GM20000 (cell line): ENCODE data around the gene EVC2.

Experiments used
- DNase-seq: peaks from one replicate; pipeline ENCODE4 v3.0.0; 2012; ENCODE audit warnings: low spot score
- TF ChIP-seq, protein P1 (sequence below): IDR thresholded peaks from 2 replicates; pipeline ENCODE4 v1.5.1; 2012; ENCODE audit warnings: mild to moderate bottlenecking, control low read depth; ENCODE audit errors: extremely low read depth, missing control alignments

Gene EVC2

DNA sequence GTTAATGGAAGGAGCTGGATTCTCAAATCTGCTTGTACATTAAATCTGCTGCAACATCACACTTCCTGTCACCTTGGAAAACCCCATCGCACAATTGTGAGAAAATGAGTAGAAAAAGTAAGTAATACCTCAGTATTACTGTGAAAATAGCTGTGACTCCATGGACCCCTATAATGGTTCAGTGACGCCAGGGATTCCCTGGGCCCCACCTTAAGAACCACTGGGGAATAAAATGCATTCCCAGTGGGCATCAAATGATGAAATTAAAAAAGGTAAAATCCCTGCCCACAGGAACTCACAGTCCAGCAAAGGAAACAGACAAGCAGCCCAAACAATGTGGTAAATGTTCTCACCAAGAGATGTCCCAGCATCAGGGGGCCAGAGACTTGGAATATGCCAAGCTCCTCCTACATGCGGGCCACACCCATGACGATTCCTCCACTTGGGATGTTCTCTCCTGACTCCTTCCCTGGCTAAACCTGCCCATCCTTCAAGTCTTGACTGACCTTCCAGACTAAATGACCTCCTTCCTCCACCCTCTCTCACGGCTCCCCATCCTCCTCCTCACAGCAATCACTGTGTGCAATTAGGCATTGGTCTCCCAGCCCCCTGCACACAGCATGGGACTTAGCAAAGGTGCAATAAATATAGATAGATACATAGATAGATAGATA lies 2.6 kb downstream of the EVC2 start:
- TF ChIP-seq, protein P1, sequence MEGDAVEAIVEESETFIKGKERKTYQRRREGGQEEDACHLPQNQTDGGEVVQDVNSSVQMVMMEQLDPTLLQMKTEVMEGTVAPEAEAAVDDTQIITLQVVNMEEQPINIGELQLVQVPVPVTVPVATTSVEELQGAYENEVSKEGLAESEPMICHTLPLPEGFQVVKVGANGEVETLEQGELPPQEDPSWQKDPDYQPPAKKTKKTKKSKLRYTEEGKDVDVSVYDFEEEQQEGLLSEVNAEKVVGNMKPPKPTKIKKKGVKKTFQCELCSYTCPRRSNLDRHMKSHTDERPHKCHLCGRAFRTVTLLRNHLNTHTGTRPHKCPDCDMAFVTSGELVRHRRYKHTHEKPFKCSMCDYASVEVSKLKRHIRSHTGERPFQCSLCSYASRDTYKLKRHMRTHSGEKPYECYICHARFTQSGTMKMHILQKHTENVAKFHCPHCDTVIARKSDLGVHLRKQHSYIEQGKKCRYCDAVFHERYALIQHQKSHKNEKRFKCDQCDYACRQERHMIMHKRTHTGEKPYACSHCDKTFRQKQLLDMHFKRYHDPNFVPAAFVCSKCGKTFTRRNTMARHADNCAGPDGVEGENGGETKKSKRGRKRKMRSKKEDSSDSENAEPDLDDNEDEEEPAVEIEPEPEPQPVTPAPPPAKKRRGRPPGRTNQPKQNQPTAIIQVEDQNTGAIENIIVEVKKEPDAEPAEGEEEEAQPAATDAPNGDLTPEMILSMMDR: no peak
- DNase-seq: no peak

DNA sequence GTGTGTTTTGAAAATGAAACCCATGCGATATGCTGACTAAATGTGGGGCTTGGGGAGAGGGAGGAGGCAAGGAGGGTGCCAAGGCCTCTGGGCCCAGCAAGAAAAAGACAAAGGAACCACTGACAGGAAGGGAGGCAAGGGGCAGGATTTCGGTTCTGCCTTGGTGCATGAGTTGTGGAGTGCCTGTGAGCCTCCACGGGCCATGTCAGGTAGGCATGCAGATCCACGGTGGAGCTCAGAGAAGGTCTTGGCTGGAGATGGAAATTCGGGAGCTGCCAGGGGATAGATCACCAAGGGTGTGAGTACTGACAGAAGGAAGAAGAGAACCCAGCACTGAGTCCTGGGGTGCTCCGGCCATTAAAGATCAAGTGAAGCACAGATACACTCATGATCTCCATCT lies 4.1 kb downstream of the EVC2 start:
- TF ChIP-seq, protein P1: no peak
- DNase-seq: no peak

DNA sequence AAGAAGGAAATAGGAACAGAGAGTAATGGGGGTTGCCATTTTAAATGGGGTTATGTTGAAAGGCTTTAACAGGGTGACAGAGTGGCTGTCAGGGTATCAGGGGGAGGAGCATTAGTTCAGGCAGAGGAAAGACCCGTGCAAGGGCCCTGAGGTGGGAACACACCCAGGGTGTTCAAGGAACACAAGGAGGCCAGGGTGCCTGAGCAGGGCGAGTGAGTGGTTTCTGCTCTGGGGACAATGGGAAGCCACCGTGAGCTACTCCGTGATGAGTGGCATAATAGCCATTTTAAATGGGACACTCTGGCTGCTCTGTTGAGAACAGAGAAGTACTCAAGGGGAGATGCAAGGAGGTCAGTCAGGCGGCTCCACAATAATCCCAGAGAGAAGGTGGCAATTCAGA lies 4.5 kb downstream of the EVC2 start:
- TF ChIP-seq, protein P1: no peak
- DNase-seq: no peak

GRCh38 chr4:5701971-5702370 lies 6.4 kb downstream of the EVC2 start:
- DNase-seq: no peak
- TF ChIP-seq, protein P1: no peak

GRCh38 chr4:5700459-5700858 lies 7.9 kb downstream of the EVC2 start:
- no peak for DNase-seq
- TF ChIP-seq, protein P1: no peak

GRCh38 chr4:5696341-5696740 lies 12.0 kb downstream of the EVC2 start:
- TF ChIP-seq, protein P1: no peak
- DNase-seq: no peak

DNA sequence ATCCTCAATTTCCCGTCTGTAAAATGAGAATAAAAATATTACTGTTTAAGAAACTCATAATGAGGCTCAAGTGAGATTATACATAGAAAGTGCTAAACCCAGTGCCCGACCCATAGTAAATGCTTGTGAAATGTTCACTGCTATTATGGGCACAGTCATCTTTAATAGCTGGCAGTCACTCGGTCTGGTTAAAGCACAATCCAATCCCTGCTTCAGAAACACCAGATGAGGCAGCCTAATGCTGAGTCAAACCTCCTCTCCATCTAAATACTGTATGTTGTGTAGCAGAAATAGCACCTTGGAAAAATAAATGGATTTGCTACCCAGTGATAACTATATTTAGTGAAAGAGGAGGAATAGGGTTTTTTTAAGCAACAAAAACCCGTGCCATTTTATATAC lies 14.5 kb downstream of the EVC2 start:
- TF ChIP-seq, protein P1: no peak
- no peak for DNase-seq
